ENCODE results near the gene BHLHE23. TPM values are rescaled to one million over a fixed set of nuclear protein-coding genes. Genes with fewer than 3 reads are reported as not detected.

BHLHE23 gene
- total RNA-seq, 2 experiments from 2014 or later: not detected

DNA sequence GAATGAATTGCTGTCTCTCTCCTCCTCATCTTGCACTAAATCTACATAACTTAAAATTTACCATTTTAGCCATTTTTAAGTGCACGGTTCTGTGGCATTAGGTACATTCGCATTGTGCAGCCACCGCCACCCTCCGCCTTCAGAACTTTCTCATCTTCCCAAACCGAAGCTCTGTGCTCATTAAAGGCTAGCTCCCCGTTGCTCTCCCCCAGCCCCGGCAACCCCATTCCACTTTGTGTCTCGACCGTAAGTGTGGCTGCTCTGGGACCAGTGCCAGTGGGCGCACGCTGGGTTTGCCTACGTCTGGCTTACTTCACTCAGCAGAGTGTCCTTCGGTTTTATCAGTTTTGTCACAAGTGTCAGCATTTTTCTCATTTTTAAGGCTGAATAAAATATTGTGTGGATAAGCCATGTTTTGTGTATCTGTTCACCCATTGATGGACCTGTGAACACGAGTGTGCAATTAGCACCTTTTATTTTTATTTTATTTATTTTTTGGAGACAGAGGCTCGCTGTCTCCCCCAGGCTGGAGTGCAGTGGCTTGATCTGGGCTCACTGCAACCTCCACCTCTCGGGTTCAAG is 37.5 kb downstream of the BHLHE23 start:
- POLR2A ChIA-PET: no interaction called here
- Histone ChIP-seq H3K9me2 (ENCODE audit: insufficient read depth, low read length) (no peaks in the 10 kb centered on the region), H3K4me1 (ENCODE audit: insufficient read depth, low read length, poor library complexity, severe bottlenecking) (no peaks in the 10 kb centered on the region), H4K20me1 (ENCODE audit: insufficient read depth, low read length) (no peaks in the 10 kb centered on the region), H3K9me3 (ENCODE audit: low read length) (no peaks in the 10 kb centered on the region), H2AFZ (ENCODE audit: low read length) (no peak overlapping the region), H3K4me2 (ENCODE audit: low read length) (no peak overlapping the region), H3K4me3 (ENCODE audit: low read depth, low read length, poor library complexity, severe bottlenecking) (no peak overlapping the region), H3K36me3 (ENCODE audit: insufficient read depth, low read length) (no peaks in the 10 kb centered on the region), H3K27ac (ENCODE audit: low read depth, low read length, poor library complexity, severe bottlenecking) (no peak overlapping the region), H3K79me2 (ENCODE audit: insufficient read depth, low read depth, low read length) (no peaks in the 10 kb centered on the region)
- intact Hi-C loops (cut with micrococcal nuclease; ENCODE audit: unreplicated experiment): no loop called here
- CTCF ChIA-PET (ENCODE audit: unreplicated experiment): no interaction called here
- TF ChIP-seq, protein P1, sequence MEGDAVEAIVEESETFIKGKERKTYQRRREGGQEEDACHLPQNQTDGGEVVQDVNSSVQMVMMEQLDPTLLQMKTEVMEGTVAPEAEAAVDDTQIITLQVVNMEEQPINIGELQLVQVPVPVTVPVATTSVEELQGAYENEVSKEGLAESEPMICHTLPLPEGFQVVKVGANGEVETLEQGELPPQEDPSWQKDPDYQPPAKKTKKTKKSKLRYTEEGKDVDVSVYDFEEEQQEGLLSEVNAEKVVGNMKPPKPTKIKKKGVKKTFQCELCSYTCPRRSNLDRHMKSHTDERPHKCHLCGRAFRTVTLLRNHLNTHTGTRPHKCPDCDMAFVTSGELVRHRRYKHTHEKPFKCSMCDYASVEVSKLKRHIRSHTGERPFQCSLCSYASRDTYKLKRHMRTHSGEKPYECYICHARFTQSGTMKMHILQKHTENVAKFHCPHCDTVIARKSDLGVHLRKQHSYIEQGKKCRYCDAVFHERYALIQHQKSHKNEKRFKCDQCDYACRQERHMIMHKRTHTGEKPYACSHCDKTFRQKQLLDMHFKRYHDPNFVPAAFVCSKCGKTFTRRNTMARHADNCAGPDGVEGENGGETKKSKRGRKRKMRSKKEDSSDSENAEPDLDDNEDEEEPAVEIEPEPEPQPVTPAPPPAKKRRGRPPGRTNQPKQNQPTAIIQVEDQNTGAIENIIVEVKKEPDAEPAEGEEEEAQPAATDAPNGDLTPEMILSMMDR (conservative IDR thresholded peaks at IDR 0.05; ENCODE audit: low read length): no peak
- no peak for TF ChIP-seq EZH2phosphoT487 (IDR thresholded peaks at IDR 0.05; ENCODE audit: borderline replicate concordance, low read depth, low read length)
- BruUV-seq (replicated peaks): no TSS peak
- DNase-seq (ENCODE audit: low spot score): no peak

DNA sequence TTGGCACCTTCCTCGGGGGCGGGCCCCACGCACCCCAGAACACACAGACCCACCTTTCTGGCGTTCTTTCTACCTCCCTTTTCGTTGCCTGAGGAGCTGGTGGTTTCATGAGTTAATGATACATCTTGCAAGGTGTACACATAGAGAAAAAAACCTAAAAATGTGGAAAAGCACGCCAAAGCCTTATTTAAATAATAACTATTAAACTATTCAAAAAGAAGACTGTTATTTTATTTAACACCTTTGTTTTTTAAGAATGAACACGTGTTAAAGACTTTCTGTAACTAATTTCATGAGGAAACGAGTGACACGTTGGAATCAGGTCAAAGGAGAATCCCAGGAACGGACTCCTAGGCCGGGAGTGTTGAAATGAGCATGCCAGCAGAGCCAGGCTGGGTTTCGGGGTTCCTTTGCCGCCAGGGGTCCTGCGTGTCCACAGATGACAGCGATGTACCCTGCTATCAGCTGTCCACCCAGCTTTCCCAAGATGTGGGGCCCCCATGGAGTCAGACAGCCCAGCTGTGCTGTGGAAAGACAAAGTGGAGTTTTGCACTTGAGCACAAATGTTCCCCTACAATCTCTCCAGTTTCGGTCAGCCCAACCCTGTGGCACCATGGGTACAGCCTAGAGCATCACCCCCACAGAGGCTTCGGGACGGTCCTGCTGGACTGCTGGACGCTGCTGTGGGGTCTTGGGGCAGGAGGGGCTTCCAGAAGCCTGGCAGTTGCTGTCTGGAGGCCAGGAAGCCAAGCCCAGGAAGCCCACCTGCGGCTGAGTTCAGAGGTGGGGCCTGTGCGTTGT is 38.2 kb downstream of the BHLHE23 start:
- H3K36me3 ChIP-seq (ENCODE audit: insufficient read depth, low read length): no peaks in the 10 kb centered on the region
- TF ChIP-seq, protein P1 (conservative IDR thresholded peaks at IDR 0.05; ENCODE audit: low read length): no peak
- no peak for TF ChIP-seq EZH2phosphoT487 (IDR thresholded peaks at IDR 0.05; ENCODE audit: borderline replicate concordance, low read depth, low read length)
- no peak overlapping the region for H2AFZ ChIP-seq (ENCODE audit: low read length)
- no peaks in the 10 kb centered on the region for H3K4me1 ChIP-seq (ENCODE audit: insufficient read depth, low read length, poor library complexity, severe bottlenecking)
- H3K79me2 ChIP-seq (ENCODE audit: insufficient read depth, low read depth, low read length): no peaks in the 10 kb centered on the region
- H4K20me1 ChIP-seq (ENCODE audit: insufficient read depth, low read length): no peaks in the 10 kb centered on the region
- intact Hi-C loops (cut with micrococcal nuclease; ENCODE audit: unreplicated experiment): no loop called here
- ChIA-PET CTCF (ENCODE audit: unreplicated experiment) (no interaction called here), POLR2A (no interaction called here)
- no peaks in the 10 kb centered on the region for H3K9me2 ChIP-seq (ENCODE audit: insufficient read depth, low read length)
- H3K27ac ChIP-seq (ENCODE audit: low read depth, low read length, poor library complexity, severe bottlenecking): no peak overlapping the region
- BruUV-seq (replicated peaks): no TSS peak
- H3K9me3 ChIP-seq (ENCODE audit: low read length): no peaks in the 10 kb centered on the region
- no peak overlapping the region for H3K4me2 ChIP-seq (ENCODE audit: low read length)
- H3K4me3 ChIP-seq (ENCODE audit: low read depth, low read length, poor library complexity, severe bottlenecking): no peak overlapping the region
- no peak for DNase-seq (ENCODE audit: low spot score)

Data from OCI-LY7 (cell line).